HG03108 (cell line): ENCODE data around the gene PSMB3.
"Not testable (repeated sequence)": the region's sequence is repeated elsewhere in the genome, so short reads cannot be mapped to it uniquely, and the experiment has no call there.

Experiments used
- ATAC-seq: cut with Tn5 transposase; IDR thresholded peaks from one replicate; pipeline ENCODE4 v1.9.1; 2021; ENCODE audit warnings: moderate library complexity; ENCODE audit not compliant: unreplicated experiment

PSMB3 gene

GRCh38 chr17:38715216-38715943 is 37.2 kb upstream of the PSMB3 start:
- no peak for ATAC-seq

- ATAC-seq = no peak
These were observed 36.1 kb upstream of the PSMB3 start for GRCh38 chr17:38716368-38717005.

- no peak for ATAC-seq
These were observed 35.3 kb upstream of the PSMB3 start for GRCh38 chr17:38717139-38717745.

GRCh38 chr17:38719289-38719942 is 33.1 kb upstream of the PSMB3 start:
- ATAC-seq = no peak

GRCh38 chr17:38719943-38720641 is 32.4 kb upstream of the PSMB3 start:
- ATAC-seq = no peak

GRCh38 chr17:38720941-38721340 is 31.6 kb upstream of the PSMB3 start:
- no peak for ATAC-seq

GRCh38 chr17:38721802-38722201 is 30.7 kb upstream of the PSMB3 start:
- ATAC-seq = no peak

- ATAC-seq = no peak
These were observed 28.1 kb upstream of the PSMB3 start for GRCh38 chr17:38724337-38724988.

- no peak for ATAC-seq
These were observed 27.5 kb upstream of the PSMB3 start for GRCh38 chr17:38725066-38725465.

- ATAC-seq = not testable (repeated sequence)
These were observed 26.4 kb upstream of the PSMB3 start for GRCh38 chr17:38726145-38726544.

- no peak for ATAC-seq
These were observed 24.8 kb upstream of the PSMB3 start for GRCh38 chr17:38727736-38728135.

GRCh38 chr17:38728290-38728831 is 24.2 kb upstream of the PSMB3 start:
- ATAC-seq = no peak

- no peak for ATAC-seq
These were observed 23.1 kb upstream of the PSMB3 start for GRCh38 chr17:38729368-38729885.

- ATAC-seq = peak; percentile 73
These were observed 22.5 kb upstream of the PSMB3 start, which contains the start of gene CISD3 for GRCh38 chr17:38729886-38730525. CISD3 (plus strand) TSS chr17:38730341; CDS start chr17:38730359, 18 bp downstream.

GRCh38 chr17:38730526-38731379 is 21.8 kb upstream of the PSMB3 start:
- no peak for ATAC-seq

- no peak for ATAC-seq
These were observed 20.8 kb upstream of the PSMB3 start for GRCh38 chr17:38731526-38732294.

- ATAC-seq = no peak
These were observed 19.9 kb upstream of the PSMB3 start for GRCh38 chr17:38732376-38733281.
